GM11168 (cell line): ENCODE measurements around the gene EFHC2.
"Not testable (repeated sequence)": the region's sequence is repeated elsewhere in the genome, so short reads cannot be mapped to it uniquely, and the experiment has no call there.

Source experiments
- in situ Hi-C: fragments of 300-500 bp; cut with MboI; formaldehyde crosslinking; loops from one replicate; pipeline ENCODE4 v1.12.0; 2022; ENCODE audit warnings: low sequenced_read_pairs; ENCODE audit not compliant: unreplicated experiment

EFHC2 gene

DNA sequence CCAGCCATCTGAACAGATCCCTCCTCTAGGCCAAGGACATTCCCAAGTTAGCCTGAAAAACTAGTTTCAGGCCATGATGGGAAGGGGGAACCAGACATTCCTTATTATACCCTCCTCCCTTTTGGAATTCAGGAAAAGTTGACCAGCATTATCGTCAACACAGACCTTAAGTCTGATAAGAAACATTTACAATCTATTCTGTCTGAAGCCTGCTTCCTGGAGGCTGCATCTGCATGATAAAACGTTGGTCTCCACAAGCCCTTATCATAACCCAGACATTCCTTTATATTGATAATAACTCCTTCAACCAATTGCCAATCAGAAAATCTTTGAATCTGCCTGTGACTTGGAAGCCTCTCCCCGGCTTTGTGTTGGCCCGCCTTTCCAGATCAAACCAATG, 44.3 kb downstream of the EFHC2 start:
- in situ Hi-C loops, result no loop called here

DNA sequence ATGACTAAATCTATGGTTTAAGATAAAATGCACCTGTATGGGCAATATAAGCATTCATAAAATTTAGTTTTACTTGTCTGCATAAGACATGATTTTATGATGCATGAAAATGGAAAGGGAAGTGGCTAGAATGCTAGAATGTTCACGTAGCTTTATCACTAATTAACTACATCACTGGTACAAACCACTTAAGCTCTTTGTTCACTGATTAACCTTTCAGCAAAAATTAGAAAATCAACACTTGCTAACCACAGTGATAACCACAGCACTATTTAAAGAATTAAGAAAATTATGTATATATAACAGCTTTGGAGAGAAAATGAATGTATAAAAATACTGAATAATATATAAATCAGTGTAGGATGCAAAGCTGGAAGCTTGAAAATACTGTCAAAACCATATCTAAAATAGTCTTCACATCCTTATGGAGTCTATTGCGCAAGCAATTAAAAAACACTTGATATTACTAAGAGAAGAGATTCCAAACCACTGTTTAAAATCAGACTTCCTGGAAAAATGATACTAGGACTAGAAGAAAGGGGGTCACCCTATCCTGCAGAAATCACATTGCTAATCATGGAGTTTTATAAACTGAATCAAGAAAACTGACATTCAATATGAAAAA, 51.9 kb downstream of the EFHC2 start:
- in situ Hi-C loops, result no loop called here

DNA sequence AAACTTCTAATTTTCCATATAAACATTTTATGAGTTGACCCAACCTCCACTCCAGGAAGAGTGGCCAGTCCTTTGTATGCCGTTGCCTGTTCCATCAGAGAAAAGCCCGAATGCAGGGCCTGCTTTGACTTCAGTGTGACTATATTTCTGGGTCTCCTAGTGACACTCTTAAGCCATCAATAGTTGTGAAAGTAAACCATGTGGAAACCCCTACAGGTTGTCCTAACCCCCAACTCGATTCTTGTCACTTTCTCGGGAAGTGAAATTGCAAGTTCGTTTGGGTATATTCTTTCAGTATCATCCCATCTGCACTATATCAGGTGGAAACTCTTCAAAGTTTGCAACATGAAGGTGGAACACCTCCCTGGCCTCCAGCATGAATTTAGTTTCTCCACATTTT, 52.8 kb downstream of the EFHC2 start:
- in situ Hi-C loops, result no loop called here

DNA sequence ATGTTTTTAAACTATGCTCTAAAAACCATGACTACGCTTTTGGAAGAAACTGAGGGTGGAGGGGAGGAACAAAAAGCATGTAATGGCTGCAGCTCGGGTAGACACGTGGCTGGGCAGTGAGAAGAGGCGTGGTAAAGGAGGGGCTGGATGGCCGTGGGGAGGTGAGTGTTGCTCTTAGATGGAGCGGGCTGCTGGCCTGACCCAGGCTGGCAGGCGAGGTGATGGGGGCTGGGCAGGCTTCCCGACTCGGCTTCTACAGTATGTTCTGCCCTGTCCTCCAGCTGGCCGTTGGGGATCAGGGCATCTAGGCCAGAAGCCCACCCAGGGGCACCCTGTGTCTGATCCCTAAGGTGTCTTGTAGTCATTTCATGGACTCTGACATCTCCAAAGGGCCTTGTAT, 60.7 kb downstream of the EFHC2 start:
- in situ Hi-C loops, result no loop called here

DNA sequence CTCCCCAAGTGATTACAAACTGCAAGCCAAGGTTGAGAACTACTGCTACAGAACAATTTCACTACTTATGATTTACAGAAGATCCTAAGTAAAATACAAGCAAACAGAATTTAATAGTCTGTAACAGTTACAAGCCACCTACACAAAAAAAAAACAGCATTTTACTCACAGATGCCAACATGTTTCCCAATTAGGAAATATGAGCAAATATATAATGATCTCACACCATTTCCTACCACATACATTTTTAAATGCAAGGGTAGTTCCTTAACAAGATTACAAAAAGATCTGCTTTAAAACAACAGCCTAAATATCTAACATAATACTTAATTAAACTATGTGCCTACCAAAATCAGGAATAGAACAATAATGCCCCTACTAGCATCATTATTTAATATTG, 63.4 kb downstream of the EFHC2 start:
- in situ Hi-C loops, result no loop called here

DNA sequence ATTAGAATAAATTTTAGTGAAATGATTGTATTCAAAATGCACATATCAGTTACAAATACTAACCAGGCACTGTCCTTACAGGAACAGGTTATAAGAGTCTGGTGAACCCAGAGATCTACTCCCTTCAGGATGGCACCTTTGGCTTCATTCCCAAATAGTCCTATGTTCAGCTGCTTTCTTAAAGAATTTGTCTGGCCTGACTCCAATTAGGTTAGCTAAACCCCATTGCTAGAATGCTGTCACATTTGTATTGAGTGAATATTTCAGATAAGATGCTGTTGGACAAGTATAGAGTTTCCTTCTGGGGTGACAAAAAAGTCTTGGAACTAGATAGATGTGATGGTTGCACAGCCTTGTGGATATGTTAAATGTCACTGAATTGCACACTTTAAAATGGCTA, 69.4 kb downstream of the EFHC2 start:
- in situ Hi-C loops, result no loop called here

DNA sequence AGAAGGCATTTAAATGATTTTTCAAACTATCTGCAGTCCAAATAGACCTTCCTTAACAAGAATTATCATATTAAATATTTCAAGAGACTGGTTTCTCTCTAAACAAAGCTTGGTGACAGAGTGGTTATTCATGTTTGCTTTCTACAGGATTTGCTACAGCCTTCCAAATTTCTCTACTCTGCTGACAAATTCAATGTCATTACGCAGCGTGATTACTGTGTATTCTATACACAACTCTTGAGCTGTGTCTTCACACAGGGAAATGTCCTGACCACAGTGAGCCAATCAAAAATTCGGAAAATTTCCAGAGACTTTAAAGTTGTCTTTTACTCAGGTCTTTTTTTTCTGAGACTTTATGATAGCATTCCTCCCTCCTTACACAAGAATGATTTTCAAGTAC, 75.6 kb downstream of the EFHC2 start:
- in situ Hi-C loops, result no loop called here

DNA sequence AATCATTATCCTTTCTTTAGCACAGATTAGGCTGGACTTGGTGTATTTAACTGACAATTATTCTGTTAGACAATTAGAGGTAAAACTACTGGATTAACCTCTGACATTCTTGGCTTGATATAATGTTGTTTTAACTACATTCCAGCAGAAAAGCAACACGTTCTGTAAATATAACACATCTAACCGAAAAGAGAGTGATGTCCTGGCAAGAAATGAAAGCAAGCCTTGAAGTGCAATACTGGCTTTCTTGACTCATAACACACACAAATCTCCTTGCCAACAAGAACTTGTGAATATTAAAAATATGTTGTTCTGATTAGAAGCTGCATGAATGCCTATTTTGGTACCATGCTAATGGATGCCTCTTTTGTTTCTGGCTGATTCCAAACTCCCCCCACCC, 76.4 kb downstream of the EFHC2 start:
- in situ Hi-C loops, result no loop called here

DNA sequence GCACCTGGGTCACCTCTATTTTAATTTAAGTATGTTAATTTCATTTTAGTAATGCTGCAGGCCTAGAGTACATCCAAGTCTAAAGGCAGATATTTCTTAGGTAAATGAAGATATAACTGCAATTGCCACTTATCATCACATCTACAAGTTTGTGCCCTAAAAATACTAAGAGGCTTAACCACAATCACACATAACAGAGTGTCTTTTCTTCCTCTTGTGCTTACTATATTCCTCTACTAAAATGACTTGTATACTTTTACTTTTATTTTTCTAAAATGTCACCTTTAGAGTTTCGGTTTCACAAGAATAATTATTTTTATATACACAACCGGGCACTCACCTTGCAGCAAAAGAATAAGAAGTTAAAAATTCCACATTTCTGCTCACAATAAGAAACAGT, 77.9 kb downstream of the EFHC2 start:
- in situ Hi-C loops, result no loop called here

DNA sequence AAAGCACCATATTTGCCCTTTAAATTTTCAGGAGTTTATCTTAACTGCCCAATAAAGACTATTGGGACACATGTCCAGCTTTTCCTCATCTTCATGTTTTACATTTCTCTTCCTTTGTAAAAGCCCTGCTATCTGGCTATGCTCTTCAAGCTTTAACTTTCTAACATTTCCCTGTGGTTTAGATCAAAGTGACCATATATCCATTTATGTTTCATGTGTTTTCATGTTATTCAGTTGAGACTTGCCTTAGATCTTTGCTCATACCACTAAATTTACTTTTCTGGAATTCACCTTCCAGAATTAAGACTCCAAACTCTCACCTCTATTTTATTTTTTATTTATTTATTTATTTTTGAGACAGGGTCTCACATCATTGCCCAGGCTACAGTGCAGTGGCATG, 78.5 kb downstream of the EFHC2 start:
- in situ Hi-C loops, result no loop called here

DNA sequence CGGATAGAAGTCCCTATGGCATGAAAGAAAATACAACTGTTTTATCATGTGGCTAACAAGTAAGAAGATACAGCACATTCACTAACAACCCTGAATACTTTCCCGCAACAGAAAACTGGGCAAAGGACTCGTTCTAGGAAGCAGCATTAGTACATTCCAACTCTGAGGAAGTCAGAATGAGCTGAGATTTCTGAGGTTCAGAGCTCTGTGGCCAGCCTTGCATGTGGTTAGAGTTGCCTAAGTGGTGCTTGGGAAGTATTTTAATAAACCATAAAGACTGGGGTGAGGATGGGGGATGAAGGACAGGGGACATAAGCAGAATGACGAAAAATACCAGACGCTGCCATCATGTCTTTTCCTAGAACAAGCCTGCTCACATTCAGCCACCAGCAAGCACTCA, 82.2 kb downstream of the EFHC2 start:
- in situ Hi-C loops, result no loop called here

DNA sequence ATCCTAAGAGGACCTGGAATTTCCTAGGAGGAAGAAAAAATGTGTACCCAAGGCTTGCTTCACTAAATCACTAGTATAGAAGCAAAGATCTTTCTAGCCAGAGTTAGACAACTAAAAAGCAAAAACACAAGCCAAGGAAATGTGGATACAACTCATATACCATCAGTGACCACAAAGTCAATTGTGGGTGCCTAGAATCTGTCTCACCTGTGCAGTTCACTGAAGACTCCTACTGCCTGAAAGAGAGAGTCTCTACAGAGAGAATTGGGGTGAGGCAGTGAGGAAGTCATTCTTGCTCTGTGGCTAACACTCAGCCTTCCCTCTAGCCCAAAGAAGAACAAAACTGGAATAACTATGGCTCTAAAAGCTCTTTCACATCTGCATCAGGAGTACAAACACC, 82.9 kb downstream of the EFHC2 start:
- in situ Hi-C loops, result no loop called here

DNA sequence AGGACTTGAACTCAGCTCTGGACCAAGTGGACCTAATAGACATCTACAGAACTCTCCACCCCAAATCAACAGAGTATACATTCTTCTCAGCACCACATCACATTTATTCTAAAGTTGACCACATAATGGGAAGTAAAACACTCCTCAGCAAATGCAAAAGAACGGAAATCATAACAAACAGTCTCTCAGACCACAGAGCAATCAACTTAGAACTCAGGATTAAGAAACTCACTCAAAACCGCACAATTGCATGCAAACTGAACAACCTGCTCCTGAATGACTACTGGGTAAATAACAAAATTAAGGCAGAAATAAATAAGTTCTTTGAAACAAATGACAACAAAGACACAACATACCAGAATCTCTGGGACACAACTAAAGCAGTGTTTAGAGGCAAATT, 87.7 kb downstream of the EFHC2 start:
- in situ Hi-C loops, result not testable (repeated sequence)

DNA sequence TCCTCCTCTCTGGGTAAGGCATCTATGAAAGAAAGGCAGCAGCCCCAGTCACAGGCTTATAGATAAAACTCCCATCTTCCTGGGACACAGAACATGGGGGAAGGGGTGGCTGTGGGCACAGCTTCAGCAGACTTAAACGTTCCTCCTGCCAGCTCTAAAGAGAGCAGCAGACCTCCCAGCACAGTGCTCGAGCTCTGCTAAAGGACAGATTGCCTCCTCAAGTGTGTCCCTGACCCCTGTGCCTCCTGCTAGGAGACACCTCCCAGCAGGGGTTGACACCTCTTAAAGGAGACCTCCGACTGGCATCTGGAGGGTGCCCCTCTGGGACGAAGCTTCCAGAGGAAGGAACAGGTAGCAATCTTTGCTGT, 89.9 kb downstream of the EFHC2 start:
- in situ Hi-C loops, result no loop called here

DNA sequence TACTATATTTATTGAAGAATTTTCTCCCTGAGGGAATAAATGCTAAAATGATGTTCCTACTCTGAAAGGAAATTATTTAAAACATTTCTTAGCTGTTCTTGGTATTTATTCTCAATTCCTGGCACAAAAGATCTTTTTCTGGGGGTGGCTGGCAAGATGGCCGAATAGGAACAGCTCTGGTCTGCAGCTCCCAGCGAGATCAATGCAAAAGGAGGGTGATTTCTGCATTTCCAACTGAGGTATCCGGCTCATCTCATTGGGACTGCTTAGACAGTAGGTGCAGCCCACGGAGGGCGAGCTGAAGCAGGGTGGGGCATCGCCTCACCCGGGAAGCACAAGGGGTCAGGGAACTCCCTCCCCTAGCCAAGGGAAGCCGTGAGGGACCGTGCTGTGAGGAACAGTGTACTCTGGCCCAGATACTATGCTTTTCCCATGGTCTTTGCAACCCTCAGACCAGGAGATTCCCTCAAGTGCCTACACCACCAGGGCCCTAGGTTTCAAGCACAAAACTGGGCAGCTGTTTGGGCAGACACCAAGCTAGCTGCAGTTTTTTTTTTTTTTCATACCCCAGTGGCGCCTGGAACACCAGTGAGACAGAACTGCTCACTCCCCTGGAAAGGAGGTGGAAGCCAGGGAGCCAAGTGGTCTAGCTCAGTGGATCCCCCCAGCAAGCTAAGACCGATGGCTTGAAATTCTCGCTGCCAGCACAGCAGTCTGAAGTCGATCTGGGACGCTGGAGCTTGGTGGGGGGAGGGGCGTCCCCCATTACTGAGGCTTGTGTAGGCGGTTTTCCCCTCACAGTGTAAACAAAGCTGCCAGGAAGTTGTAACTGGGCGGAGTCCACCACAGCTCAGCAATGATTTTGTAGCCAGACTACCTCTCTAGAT, 90.5 kb downstream of the EFHC2 start:
- in situ Hi-C loops, result not testable (repeated sequence)

DNA sequence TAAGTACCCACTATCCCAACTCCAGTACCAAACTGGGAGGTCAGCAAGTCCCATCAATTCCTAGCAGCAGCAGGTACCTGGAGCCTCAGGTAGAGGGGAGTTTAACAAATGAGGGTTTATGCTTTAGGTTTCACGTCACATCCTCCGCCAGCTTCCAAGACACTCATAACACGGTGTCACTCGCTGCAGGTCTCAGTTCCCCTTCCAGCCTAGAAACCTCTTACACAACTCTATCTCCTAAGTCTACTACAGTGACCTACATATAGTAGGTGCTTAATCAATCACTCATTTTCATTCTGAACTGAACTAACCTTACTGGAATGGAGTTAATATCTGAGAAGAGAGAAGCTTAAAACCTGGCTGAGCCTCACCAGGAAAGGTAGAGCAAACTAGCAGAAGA, 96.0 kb downstream of the EFHC2 start:
- in situ Hi-C loops, result no loop called here

DNA sequence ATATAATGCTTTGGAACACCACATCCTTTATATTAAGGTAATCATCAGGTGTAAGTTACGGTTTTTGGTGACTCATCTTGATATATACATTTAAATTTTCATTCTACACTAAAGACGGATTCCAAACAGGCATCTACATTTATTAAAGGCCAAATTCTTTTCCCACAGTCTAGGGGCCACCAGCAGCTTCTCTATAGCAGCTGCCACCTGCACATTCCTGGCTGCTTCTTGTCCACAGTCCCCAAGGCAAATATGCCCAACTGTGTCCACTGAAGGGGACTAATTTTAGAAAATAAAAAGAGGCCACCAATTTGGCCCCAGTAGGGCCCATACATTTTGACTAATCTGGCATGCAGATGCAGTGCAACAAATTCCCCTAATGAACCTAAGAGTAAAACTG, 96.6 kb downstream of the EFHC2 start:
- in situ Hi-C loops, result no loop called here

DNA sequence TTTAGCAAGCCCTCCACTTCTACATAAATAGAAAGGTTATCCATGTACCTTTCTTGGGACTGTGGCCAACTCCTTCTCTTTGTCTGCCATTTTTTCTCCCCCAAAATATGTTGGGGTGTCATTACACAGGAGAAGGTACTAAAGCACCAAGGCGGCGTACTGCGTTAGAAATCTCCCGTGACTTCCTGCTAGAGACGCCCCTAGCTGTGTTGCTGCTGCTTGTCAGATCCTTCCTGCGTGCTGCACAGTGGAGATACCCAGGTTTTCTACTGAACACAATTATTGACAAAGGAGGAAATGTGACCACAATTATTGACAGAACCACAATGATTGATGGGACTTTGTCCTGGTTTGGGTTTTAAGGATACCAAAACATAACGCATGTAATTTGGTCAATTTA, 97.7 kb downstream of the EFHC2 start:
- in situ Hi-C loops, result no loop called here

DNA sequence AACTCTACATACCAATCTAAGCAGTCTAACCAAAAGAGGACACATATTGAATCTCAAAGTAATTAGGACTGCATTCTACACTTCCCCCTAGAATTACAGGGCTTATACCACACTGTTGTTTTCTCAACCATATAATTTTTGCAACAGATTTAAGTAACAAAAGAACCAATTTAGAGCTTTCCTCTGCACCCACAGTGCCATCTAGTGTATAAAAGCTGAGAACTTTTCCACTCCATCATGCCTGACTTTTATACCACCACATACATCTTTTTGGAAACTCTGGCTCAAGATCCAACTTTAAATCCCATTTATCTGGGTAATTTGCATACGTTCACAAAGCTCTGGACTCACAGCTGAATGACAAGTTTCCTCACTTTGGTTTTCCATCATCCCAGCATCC, 99.5 kb downstream of the EFHC2 start:
- in situ Hi-C loops, result no loop called here

DNA sequence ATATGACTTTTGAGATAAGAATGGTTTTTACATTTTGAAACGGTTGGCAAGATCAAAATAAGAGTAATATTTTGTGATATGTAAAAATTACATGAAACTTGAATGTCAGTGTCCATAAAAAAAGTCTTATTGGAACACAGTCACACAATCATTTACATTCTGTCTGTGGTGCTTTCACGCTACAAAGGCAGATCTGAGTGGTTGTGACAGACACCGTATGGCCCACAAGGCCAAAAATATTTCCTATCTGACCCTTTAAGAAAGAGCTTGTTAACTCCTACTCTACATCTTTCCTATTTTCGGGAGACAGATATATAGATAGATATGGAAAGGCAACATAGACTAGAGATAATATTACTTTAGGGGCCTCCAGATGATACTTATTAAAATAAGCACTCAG, 101.9 kb downstream of the EFHC2 start:
- in situ Hi-C loops, result no loop called here

DNA sequence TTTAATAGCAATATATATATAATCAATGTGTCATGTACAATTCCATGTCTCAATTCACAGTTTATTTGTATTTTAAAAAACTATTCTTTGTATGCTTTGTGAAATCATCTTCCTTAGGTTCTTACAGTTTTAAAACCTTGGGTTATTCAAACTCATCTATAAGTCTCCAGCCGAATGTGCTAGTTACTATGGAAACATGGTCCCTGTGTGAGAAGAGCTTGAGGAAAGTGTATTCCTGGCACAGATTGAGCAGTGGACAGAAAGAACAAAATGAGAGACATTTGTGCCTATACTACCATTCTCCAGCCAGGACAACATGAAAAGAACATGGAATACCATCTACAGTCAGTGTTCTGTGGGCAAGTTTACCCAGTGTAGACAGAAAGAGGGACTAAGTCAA, 103.4 kb downstream of the EFHC2 start:
- in situ Hi-C loops, result no loop called here

DNA sequence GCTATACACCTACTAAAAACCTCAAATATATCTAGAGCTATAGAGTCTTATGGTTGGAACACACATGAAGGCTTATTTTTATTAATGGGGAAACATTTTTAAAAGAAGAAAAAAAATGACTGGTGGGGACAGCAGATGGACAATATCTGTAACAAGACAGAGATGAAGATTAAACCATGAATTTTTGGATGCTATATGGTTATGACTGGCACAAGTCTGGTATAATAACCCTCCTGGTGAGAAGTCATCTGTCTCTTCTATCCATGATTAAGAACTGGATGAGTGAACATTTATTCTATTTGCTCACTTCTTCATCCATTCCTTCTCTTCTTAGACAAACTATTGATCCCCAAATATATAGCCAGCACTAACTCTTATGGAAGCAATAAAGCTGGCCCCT, 104.4 kb downstream of the EFHC2 start:
- in situ Hi-C loops, result no loop called here
